Liver (tissue), 3 donors: ENCODE measurements around the gene OR10A4.

Source experiments
- CTCF ChIP-seq: fragments of 150-350 bp; IDR thresholded peaks from 2 replicates; pipeline ENCODE4 v1.5.1; 2017; ENCODE audit warnings: improper control_type of control experiment, low read depth, low read length; ENCODE audit not compliant: missing input control
- HNF4G ChIP-seq: IDR thresholded peaks from 2 replicates; pipeline ENCODE4 v1.6.1; 2016; ENCODE audit warnings: antibody characterized with exemption
- MAX ChIP-seq: IDR thresholded peaks from 2 replicates; pipeline ENCODE4 v1.6.1; 2016; ENCODE audit warnings: antibody characterized with exemption
- RAD21 ChIP-seq, 2 donors: IDR thresholded peaks; 2 replicates each; pipeline ENCODE4 v1.6.1; 2016; ENCODE audit warnings: antibody characterized with exemption in 2 of 2, mild to moderate bottlenecking in 2 of 2
- REST ChIP-seq: IDR thresholded peaks from 2 replicates; pipeline ENCODE4 v1.6.1; 2016; ENCODE audit warnings: antibody characterized with exemption, mild to moderate bottlenecking
- RXRA ChIP-seq, 2 donors: IDR thresholded peaks; 2 replicates each; pipeline ENCODE4 v1.6.1; 2017 to 2018; ENCODE audit warnings: antibody characterized with exemption in 2 of 2, mild to moderate bottlenecking in 1 of 2
- donor health status: healthy.
- donor health status: healthy.

- TF ChIP-seq MAX, result no peak
- TF ChIP-seq CTCF, result no peak
- TF ChIP-seq RAD21 (IDR thresholded peaks at IDR 0.05), result no peak
- no peak for TF ChIP-seq HNF4G
- no peak for TF ChIP-seq RXRA (IDR thresholded peaks at IDR 0.05)
- no peak for TF ChIP-seq REST
These were observed 31.0 kb upstream of the OR10A4 start, which contains the start of gene OR10A5 for GRCh38 chr11:6845383-6845782.
